GM23248 (cell line): ENCODE measurements around the gene WWOX.

Experiments used
- EZH2 ChIP-seq: fragments of 200-600 bp; sonication (generic); IDR thresholded peaks from 2 replicates; pipeline ENCODE4 v1.6.1; 2018; ENCODE audit warnings: antibody characterized with exemption, mild to moderate bottlenecking; ENCODE audit not compliant: insufficient read depth, poor library complexity, severe bottlenecking
- EZH2phosphoT487 ChIP-seq: fragments of 200-600 bp; sonication (generic); IDR thresholded peaks from 2 replicates; pipeline ENCODE4 v1.6.1; 2018; ENCODE audit warnings: antibody characterized with exemption, moderate library complexity, mild to moderate bottlenecking, low read depth; ENCODE audit not compliant: insufficient read depth

DNA sequence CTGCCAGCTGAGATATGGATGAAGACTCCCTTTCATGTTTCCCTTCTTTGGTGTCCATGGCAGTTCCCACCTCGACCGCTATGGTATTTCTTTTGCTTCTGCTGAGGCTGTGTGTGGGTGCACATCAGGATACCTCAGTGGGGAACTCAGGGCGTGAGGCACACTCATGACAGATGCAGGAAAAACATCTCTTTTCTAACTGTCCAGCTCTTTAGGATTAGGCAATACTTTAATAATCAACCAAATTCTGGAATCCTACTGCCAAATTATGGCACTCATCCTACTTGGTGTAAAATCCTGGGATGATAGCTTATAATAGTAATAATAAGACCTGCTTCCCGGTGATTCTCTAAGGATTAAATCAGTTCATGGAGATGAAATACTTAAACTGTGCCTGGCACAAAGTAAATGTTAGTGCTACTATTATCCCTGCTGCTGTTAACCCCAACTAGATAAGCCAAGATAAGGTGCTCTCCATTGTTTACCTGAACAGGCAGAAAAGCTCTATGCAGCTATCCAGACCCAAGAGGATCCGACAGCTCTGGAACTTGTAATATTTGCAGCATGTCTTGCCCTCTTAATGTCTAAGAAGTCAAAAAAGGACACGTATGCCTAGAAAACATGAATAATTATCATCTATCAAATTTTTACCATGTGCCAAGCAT lies 543.3 kb downstream of the WWOX start:
- no peak for TF ChIP-seq EZH2
- TF ChIP-seq EZH2phosphoT487, result no peak
